NK-92 treated with Interleukin-12 subunit alpha and Interleukin-12 subunit beta, amount 100 ng/mL, for 24 hours (cell line): ENCODE measurements around the gene EBLN2.

Experiments used
- DNase-seq: peaks from one replicate; lab custom pipeline; 2025; lab: John Stamatoyannopoulos, UW

Gene EBLN2

GRCh38 chr3:73107215-73107614, 45.8 kb downstream of the EBLN2 start:
- no peak for DNase-seq

GRCh38 chr3:73107676-73108187, 46.3 kb downstream of the EBLN2 start:
- no peak for DNase-seq

GRCh38 chr3:73108750-73109149, 47.3 kb downstream of the EBLN2 start:
- DNase-seq, result no peak

GRCh38 chr3:73110530-73110929, 49.1 kb downstream of the EBLN2 start:
- DNase-seq, result no peak
